H1 (cell line): ENCODE results near the gene TRIM46. TPM values are rescaled to one million over a fixed set of nuclear protein-coding genes. Genes with fewer than 3 reads are reported as not detected.
"Not testable (repeated sequence)": the region's sequence is repeated elsewhere in the genome, so short reads cannot be mapped to it uniquely, and the experiment has no call there.

Source experiments
- CTCF ChIA-PET: fragments of 300-600 bp; sonication (Branson Sonifier 250); formaldehyde crosslinking; loops from one replicate; lab custom pipeline; 2021; ENCODE audit not compliant: partially characterized antibody; lab: Charles Lee
- POLR2A ChIA-PET: fragments of 300-600 bp; sonication (Branson Sonifier 250); formaldehyde crosslinking; loops from one replicate; lab custom pipeline; 2021; ENCODE audit warnings: inconsistent platforms; ENCODE audit not compliant: partially characterized antibody; lab: Charles Lee
- DNase-seq, 2 experiments: peaks; one replicate each; pipeline versions ENCODE4 v3.0.0 to v3.0.0-alpha.2; 2010 to 2022; ENCODE audit warnings: low spot score in 2 of 2, low read depth in 1 of 2, mixed read lengths in 1 of 2
- FAIRE-seq: peaks from 2 replicates; lab custom pipeline; 2011; peaks lifted over from hg19 to GRCh38; lab: Jason Lieb, UNC
- H2AFZ ChIP-seq: 2 replicates; pipeline ENCODE4 v1.8.1; 2012; ENCODE audit warnings: low read length, inconsistent platforms
- H2AK5ac ChIP-seq: 2 replicates; pipeline ENCODE4 v1.6.1; 2013; ENCODE audit warnings: low read depth, low read length
- H2BK120ac ChIP-seq: replicated peaks from 2 replicates; pipeline ENCODE3; 2013; ENCODE audit warnings: low read depth, low read length, inconsistent platforms
- H2BK12ac ChIP-seq: 2 replicates; pipeline ENCODE4 v1.6.1; 2013; ENCODE audit warnings: low read depth, low read length
- H2BK15ac ChIP-seq: 2 replicates; pipeline ENCODE4 v1.6.1; 2013; ENCODE audit warnings: low read length
- H2BK20ac ChIP-seq: 2 replicates; pipeline ENCODE4 v1.6.1; 2013; ENCODE audit warnings: low read length
- H2BK5ac ChIP-seq: 2 replicates; pipeline ENCODE4 v1.6.1; 2013; ENCODE audit warnings: low read depth, low read length
- H3K14ac ChIP-seq: 2 replicates; pipeline ENCODE4 v1.6.1; 2013; ENCODE audit warnings: inconsistent platforms; ENCODE audit not compliant: insufficient read length
- H3K18ac ChIP-seq: 2 replicates; pipeline ENCODE4 v1.6.1; 2013; ENCODE audit warnings: low read length; ENCODE audit errors: extremely low read depth
- H3K23ac ChIP-seq: 2 replicates; pipeline ENCODE4 v1.6.1; 2013; ENCODE audit warnings: inconsistent platforms; ENCODE audit not compliant: insufficient read length
- H3K23me2 ChIP-seq: 2 replicates; pipeline ENCODE4 v1.6.1; 2013; ENCODE audit warnings: low read depth, low read length
- H3K27ac ChIP-seq: 2 replicates; pipeline ENCODE4 v1.6.1; 2011; ENCODE audit warnings: low read depth, low read length, inconsistent platforms
- H3K27me3 ChIP-seq, 4 experiments: replicated peaks in 1 of 4; 1 replicate in 1 of 4; 2 replicates in 3 of 4; pipeline versions ENCODE4 v1.6.1 to v1.8.1; 2011 to 2013; ENCODE audit warnings: low read length in 3 of 4, mild to moderate bottlenecking in 3 of 4, inconsistent platforms in 2 of 4, mixed read lengths in 2 of 4, moderate library complexity in 1 of 4; ENCODE audit not compliant: control insufficient read depth in 3 of 4, insufficient read depth in 3 of 4; ENCODE audit errors: extremely low read depth in 1 of 4
- H3K36me3 ChIP-seq, 4 experiments: 2 replicates each; pipeline versions ENCODE4 v1.6.1 to v1.8.1; 2011 to 2013; ENCODE audit warnings: mild to moderate bottlenecking in 4 of 4, low read length in 3 of 4, moderate library complexity in 2 of 4, control low read depth in 1 of 4, inconsistent platforms in 1 of 4; ENCODE audit not compliant: insufficient read depth in 4 of 4, control insufficient read depth in 2 of 4
- H3K4ac ChIP-seq: replicated peaks from 2 replicates; pipeline ENCODE3; 2013; ENCODE audit warnings: low read length, low read depth, mixed read lengths, inconsistent platforms; ENCODE audit not compliant: insufficient read length
- H3K4me1 ChIP-seq, 4 experiments: replicated peaks in 1 of 4; 1 replicate in 1 of 4; 2 replicates in 3 of 4; pipeline versions ENCODE4 v1.6.1 to v1.8.1; 2011 to 2013; ENCODE audit warnings: low read length in 3 of 4, inconsistent platforms in 2 of 4, mixed read lengths in 1 of 4; ENCODE audit not compliant: insufficient read depth in 4 of 4, control insufficient read depth in 3 of 4
- H3K4me2 ChIP-seq, 2 experiments: 2 replicates each; pipeline versions ENCODE4 v1.6.1 to v1.8.1; 2011 to 2013; ENCODE audit warnings: low read depth in 2 of 2, low read length in 2 of 2, control low read depth in 1 of 2, inconsistent platforms in 1 of 2, mild to moderate bottlenecking in 1 of 2; ENCODE audit not compliant: insufficient read depth in 1 of 2
- H3K4me3 ChIP-seq, 4 experiments: fragments of 200-600, 300-600 bp in 1 of 4; sonication (generic), shearing (Covaris generic), sonication (Bioruptor Twin) in 1 of 4; 2 replicates each; pipeline versions ENCODE4 v1.5.1 to v1.8.1; 2011 to 2016; ENCODE audit warnings: low read length in 4 of 4, low read depth in 3 of 4, control low read depth in 2 of 4, inconsistent platforms in 2 of 4, mild to moderate bottlenecking in 2 of 4, mixed read lengths in 1 of 4, moderate library complexity in 1 of 4; ENCODE audit not compliant: insufficient read depth in 2 of 4; ENCODE audit errors: extremely low read depth in 1 of 4
- H3K56ac ChIP-seq: replicated peaks from 2 replicates; pipeline ENCODE3; 2013; ENCODE audit warnings: low read depth, mild to moderate bottlenecking, mixed read lengths, low read length, inconsistent platforms; ENCODE audit not compliant: insufficient read length
- H3K79me1 ChIP-seq: 2 replicates; pipeline ENCODE4 v1.6.1; 2013; ENCODE audit warnings: low read depth, low read length, control low read depth
- H3K79me2 ChIP-seq, 2 experiments: 2 replicates each; pipeline versions ENCODE4 v1.6.1 to v1.8.1; 2012 to 2013; ENCODE audit warnings: low read length in 2 of 2, mild to moderate bottlenecking in 2 of 2, inconsistent platforms in 1 of 2; ENCODE audit not compliant: insufficient read depth in 2 of 2, control insufficient read depth in 1 of 2
- H3K9ac ChIP-seq, 4 experiments: replicated peaks in 1 of 4; 1 replicate in 1 of 4; 2 replicates in 3 of 4; pipeline versions ENCODE4 v1.6.1 to v1.8.1; 2011 to 2013; ENCODE audit warnings: low read depth in 3 of 4, low read length in 3 of 4, control low read depth in 2 of 4, mild to moderate bottlenecking in 2 of 4, moderate library complexity in 2 of 4, inconsistent platforms in 1 of 4; ENCODE audit errors: extremely low read depth in 1 of 4
- H3K9me3 ChIP-seq, 2 experiments: 2 replicates each; pipeline versions ENCODE4 v1.6.1 to v1.8.1; 2012 to 2013; ENCODE audit warnings: mild to moderate bottlenecking in 2 of 2, moderate library complexity in 2 of 2, control low read depth in 1 of 2, inconsistent platforms in 1 of 2, low read depth in 1 of 2, low read length in 1 of 2, mixed read lengths in 1 of 2; ENCODE audit not compliant: insufficient read depth in 2 of 2
- H4K20me1 ChIP-seq, 2 experiments: replicated peaks in 1 of 2; 2 replicates each; pipeline versions ENCODE3 to v1.8.1; 2011 to 2013; ENCODE audit warnings: inconsistent platforms in 2 of 2, low read length in 2 of 2, mild to moderate bottlenecking in 1 of 2; ENCODE audit not compliant: insufficient read depth in 2 of 2, control insufficient read depth in 1 of 2
- H4K5ac ChIP-seq: 2 replicates; pipeline ENCODE4 v1.6.1; 2013; ENCODE audit warnings: low read length, low read depth, mixed read lengths, inconsistent platforms; ENCODE audit not compliant: insufficient read length
- H4K8ac ChIP-seq: 2 replicates; pipeline ENCODE4 v1.8.0; 2013; ENCODE audit warnings: mild to moderate bottlenecking, moderate library complexity, low read length, inconsistent platforms; ENCODE audit not compliant: insufficient read depth; ENCODE audit errors: extremely low read depth
- H4K91ac ChIP-seq: replicated peaks from 2 replicates; pipeline ENCODE3; 2013; ENCODE audit warnings: low read length, mixed read lengths, inconsistent platforms; ENCODE audit not compliant: insufficient read length
- WGBS, 2 experiments: shearing (Covaris generic) in 1 of 2; methylation state at CpG; one replicate each; pipeline versions ENCODE4 v1.1.6 to v1.1.7; 2013 to 2015; ENCODE audit warnings: low lambda C conversion rate in 2 of 2, mixed read lengths in 2 of 2, inconsistent platforms in 1 of 2, low coverage in 1 of 2, missing lambda C conversion rate in 1 of 2; ENCODE audit not compliant: insufficient replicate concordance in 2 of 2, insufficient coverage in 1 of 2, insufficient read length in 1 of 2; ENCODE audit errors: extremely low coverage in 1 of 2, missing lambda C conversion rate in 1 of 2; 5-methylcytosine and 5-hydroxymethylcytosine counted together
- polyA plus RNA-seq, 7 experiments: library from polyadenylated mRNA; depleted of rRNA in 3 of 7; stranded (reverse) in 5 of 7; unstranded in 2 of 7; fragments of >200 nt in 5 of 7; fragments of 200-250 nt in 2 of 7; gene quantifications; 1 replicate in 5 of 7; 2 replicates in 1 of 7; 4 replicates in 1 of 7; pipeline versions ENCODE4 v1.2.1 to v1.2.3, GENCODE V29; 2011 to 2013; ENCODE audit warnings: missing spikeins in 2 of 7, mixed read lengths in 2 of 7
- total RNA-seq: library from RNA; stranded (reverse); fragmentation: NEBNext Ultra II Directional; extraction: Animal tissue kit (Norgen Biotek cat#: 25700); gene quantifications from 2 replicates; pipeline ENCODE4 v1.2.1, GENCODE V29; 2021

Gene TRIM46
- total and polyA plus RNA-seq, 2 of the 8 experiments (the other 6 are each of a cell fraction or from before 2014, with no cell fraction given): 15.5 to 21.6 TPM

GRCh38 chr1:155212051-155212440, 38.4 kb downstream of the TRIM46 start:
- H4K91ac ChIP-seq, H3K4me2 ChIP-seq, FAIRE-seq, H3K36me3 ChIP-seq, H3K79me1 ChIP-seq, H2BK15ac ChIP-seq, H3K23ac ChIP-seq, H2BK120ac ChIP-seq, H3K18ac ChIP-seq, H2BK12ac ChIP-seq, H4K8ac ChIP-seq, H3K56ac ChIP-seq, H3K14ac ChIP-seq, H3K27ac ChIP-seq, H4K5ac ChIP-seq, H2AK5ac ChIP-seq, H3K27me3 ChIP-seq, H2AFZ ChIP-seq, H3K79me2 ChIP-seq, H2BK5ac ChIP-seq, DNase-seq, H4K20me1 ChIP-seq, H2BK20ac ChIP-seq, H3K9ac ChIP-seq, H3K4me3 ChIP-seq, H3K4ac ChIP-seq, H3K9me3 ChIP-seq: not testable (repeated sequence)
- Histone ChIP-seq H3K23me2 (peaks cover 17% of the 10 kb centered on the region), H3K4me1 (peaks cover 3 to 17% (median 10%) of the 10 kb centered on the region in 4 experiments)
- ChIA-PET CTCF (interaction anchor here (1.1 kb wide), 1 partner anchor 33 kb away, joined by 3 read pairs; no protein-coding TSS in a partner anchor), POLR2A (interaction anchor here (1.0 to 12.2 kb wide), 4 partner anchors 8 to 16 kb away, joined by 3 to 313 read pairs (median 6); no protein-coding TSS in a partner anchor)
- WGBS, 2 experiments: 87% methylated on average over 6 of the region's 7 CpGs; no CpG with 5 or more reads in 1 of the 2 experiments

GRCh38 chr1:155214702-155215101, 41.1 kb downstream of the TRIM46 start:
- H3K4me3 ChIP-seq, H2BK20ac ChIP-seq, H3K18ac ChIP-seq, H3K23me2 ChIP-seq, FAIRE-seq, H4K20me1 ChIP-seq, H2AFZ ChIP-seq, H2BK12ac ChIP-seq, H2BK120ac ChIP-seq, H2AK5ac ChIP-seq, CTCF ChIA-PET, H3K36me3 ChIP-seq, H4K91ac ChIP-seq, H3K23ac ChIP-seq, H3K27ac ChIP-seq, H3K4me1 ChIP-seq, H3K56ac ChIP-seq, H2BK15ac ChIP-seq, H3K14ac ChIP-seq, H3K9me3 ChIP-seq, H3K9ac ChIP-seq, H3K4ac ChIP-seq, H3K79me1 ChIP-seq, H3K79me2 ChIP-seq, H2BK5ac ChIP-seq, H3K4me2 ChIP-seq, DNase-seq, H4K5ac ChIP-seq, H3K27me3 ChIP-seq, H4K8ac ChIP-seq: not testable (repeated sequence)
- POLR2A ChIA-PET: interaction anchor here (1.3 to 2.3 kb wide), 2 partner anchors 8 to 13 kb away, joined by 4 to 6 read pairs; no protein-coding TSS in a partner anchor
- WGBS, 2 experiments: 83% methylated on average over 2 of the region's 10 CpGs; no CpG with 5 or more reads in 1 of the 2 experiments
